Prostate gland (tissue), 2 donors: ENCODE data around the gene RIMBP3B.
"Not testable (repeated sequence)": the region's sequence is repeated elsewhere in the genome, so short reads cannot be mapped to it uniquely, and the experiment has no call there.

ENCODE experiments used
- CTCF ChIP-seq, 4 experiments: fragments of 200-600 bp in 2 of 4; fragments of 450-650 bp in 2 of 4; sonication (generic) in 2 of 4; IDR thresholded peaks; 1 replicate in 3 of 4; 2 replicates in 1 of 4; pipeline ENCODE4 v1.5.1; 2016 to 2019; ENCODE audit warnings: antibody characterized with exemption in 4 of 4, mild to moderate bottlenecking in 2 of 4, moderate library complexity in 2 of 4
- POLR2A ChIP-seq: fragments of 450-650 bp; IDR thresholded peaks from one replicate; pipeline ENCODE4 v1.6.1; 2016; ENCODE audit warnings: antibody characterized with exemption, mild to moderate bottlenecking
- POLR2AphosphoS5 ChIP-seq: sonication (generic); formaldehyde crosslinking; IDR thresholded peaks from one replicate; pipeline ENCODE4 v1.6.1; 2017; ENCODE audit warnings: antibody characterized with exemption

GRCh38 chr22:21407139-21407538 lies 23.6 kb downstream of the RIMBP3B start:
- TF ChIP-seq CTCF (IDR thresholded peaks at IDR 0.05); POLR2A; POLR2AphosphoS5: not testable (repeated sequence)
